ENCODE results near the gene FLNC. TPM values are rescaled to one million over a fixed set of nuclear protein-coding genes. Genes with fewer than 3 reads are reported as not detected.

Gene FLNC
- total RNA-seq, 1 donor from 2014 or later, result not detected

DNA sequence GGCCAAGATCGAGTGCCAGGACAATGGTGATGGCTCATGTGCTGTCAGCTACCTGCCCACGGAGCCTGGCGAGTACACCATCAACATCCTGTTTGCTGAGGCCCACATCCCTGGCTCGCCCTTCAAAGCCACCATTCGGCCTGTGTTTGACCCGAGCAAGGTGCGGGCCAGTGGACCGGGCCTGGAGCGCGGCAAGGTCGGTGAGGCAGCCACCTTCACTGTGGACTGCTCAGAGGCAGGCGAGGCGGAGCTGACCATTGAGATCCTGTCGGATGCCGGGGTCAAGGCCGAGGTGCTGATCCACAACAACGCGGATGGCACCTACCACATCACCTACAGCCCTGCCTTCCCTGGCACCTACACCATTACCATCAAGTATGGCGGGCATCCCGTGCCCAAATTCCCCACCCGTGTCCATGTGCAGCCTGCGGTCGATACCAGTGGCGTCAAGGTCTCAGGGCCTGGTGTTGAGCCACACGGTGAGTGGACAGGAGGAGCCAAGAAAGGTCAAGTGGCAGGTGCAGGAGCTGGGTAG, 14.6 kb downstream of the FLNC start:
- intact Hi-C loops (cut with micrococcal nuclease), result no loop called here

DNA sequence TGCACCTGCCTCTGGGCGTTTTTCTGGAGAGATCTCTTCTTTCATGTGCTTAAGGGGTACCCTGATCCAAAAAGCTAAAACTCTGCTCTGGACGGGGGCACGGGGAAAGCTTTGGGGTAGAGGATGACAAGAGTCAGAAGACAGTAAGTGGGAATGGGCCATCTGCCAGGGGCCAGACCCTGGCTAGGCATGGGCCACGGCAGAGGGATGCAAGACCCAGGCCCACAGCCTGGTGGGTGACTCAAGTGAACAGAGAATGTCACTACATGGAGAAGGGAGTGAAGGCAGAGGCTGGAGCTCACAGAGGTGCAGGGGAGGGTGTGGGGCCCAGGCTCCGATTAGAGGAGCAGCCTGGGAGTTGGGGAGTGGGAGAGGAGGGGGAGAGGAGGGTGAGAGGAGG, 15.3 kb downstream of the FLNC start:
- intact Hi-C loops (cut with micrococcal nuclease), result no loop called here

GRCh38 chr7:128845987-128846386, 15.8 kb downstream of the FLNC start:
- intact Hi-C loops (cut with micrococcal nuclease), result no loop called here

DNA sequence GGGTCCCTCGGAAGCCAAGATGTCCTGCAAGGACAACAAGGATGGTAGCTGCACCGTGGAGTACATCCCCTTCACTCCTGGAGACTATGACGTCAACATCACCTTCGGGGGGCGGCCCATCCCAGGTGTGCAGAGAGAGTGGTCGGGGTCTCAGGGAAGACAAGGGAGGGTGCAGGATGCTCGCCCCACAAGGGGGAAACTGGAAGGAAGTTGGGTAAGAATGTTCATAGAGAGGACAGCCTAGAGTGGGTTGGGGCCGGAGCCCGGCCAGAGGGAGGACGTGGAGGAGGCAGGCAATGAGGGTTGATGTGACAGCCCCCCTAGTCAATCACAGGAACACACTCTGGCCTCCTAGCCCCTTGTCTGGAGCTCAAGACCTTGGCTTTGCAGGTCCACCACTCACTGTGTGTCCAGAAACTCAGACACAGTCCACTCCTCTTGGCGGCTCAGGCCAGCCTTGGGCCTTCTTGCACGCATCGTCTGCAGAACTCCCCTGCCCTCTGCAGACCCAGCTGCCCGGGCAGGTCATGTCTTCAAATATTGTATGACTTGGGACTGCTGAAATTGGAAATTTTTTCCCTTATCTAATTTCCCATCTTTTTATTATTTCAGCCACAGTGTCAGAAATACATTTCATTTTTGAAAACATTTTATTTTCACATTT, 16.7 kb downstream of the FLNC start:
- intact Hi-C loops (cut with micrococcal nuclease), result no loop called here

- intact Hi-C loops (cut with micrococcal nuclease), result no loop called here
These were observed 17.6 kb downstream of the FLNC start for GRCh38 chr7:128847721-128848211.

- intact Hi-C loops (cut with micrococcal nuclease), result no loop called here
These were observed 18.3 kb downstream of the FLNC start for GRCh38 chr7:128848289-128849155.

DNA sequence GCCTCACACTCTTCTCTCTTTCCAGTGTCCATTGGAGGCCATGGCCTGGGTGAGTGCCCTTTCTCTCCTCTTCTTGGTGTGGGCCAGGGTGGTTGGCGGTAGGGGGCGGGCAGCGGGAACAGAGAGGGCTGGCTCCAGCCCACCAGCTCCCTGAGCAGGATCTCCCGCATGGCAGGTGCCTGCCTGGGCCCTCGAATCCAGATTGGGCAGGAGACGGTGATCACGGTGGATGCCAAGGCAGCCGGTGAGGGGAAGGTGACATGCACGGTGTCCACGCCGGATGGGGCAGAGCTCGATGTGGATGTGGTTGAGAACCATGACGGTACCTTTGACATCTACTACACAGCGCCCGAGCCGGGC, 18.9 kb downstream of the FLNC start:
- intact Hi-C loops (cut with micrococcal nuclease), result no loop called here

- intact Hi-C loops (cut with micrococcal nuclease), result no loop called here
These were observed 19.7 kb downstream of the FLNC start for GRCh38 chr7:128849804-128850490.

DNA sequence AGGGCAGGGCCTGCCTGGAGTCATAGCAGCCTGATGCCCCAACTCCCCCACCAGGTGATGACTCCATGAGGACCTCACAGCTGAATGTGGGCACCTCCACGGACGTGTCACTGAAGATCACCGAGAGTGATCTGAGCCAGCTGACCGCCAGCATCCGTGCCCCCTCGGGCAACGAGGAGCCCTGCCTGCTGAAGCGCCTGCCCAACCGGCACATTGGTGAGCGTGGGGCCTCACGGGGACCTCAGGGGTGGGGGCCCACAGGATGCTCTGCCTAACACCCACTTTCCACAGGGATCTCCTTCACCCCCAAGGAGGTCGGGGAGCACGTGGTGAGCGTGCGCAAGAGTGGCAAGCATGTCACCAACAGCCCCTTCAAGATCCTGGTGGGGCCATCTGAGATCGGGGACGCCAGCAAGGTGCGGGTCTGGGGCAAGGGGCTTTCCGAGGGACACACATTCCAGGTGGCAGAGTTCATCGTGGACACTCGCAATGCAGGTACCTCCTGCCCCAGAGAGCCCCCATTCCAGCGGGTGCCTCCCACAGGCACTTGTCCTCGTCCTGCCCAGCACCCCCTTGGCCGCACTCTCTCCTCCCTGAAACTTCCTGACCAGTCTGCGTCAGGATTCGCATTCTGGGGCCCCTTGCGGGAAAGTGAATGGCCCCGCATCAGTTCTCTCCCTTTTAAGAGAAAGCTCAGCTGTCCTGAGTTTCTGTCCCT, 22.5 kb downstream of the FLNC start:
- intact Hi-C loops (cut with micrococcal nuclease), result no loop called here

DNA sequence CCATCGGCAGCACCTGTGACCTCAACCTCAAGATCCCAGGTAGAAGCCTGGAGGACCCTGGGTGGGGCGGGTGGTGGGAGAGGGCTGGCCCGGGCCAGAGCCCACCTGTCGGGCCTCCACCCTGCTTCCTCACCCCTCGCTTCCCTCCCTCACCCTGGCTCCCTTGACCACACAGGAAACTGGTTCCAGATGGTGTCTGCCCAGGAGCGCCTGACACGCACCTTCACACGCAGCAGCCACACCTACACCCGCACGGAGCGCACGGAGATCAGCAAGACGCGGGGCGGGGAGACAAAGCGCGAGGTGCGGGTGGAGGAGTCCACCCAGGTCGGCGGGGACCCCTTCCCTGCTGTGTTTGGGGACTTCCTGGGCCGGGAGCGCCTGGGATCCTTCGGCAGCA, 23.6 kb downstream of the FLNC start:
- intact Hi-C loops (cut with micrococcal nuclease), result no loop called here

DNA sequence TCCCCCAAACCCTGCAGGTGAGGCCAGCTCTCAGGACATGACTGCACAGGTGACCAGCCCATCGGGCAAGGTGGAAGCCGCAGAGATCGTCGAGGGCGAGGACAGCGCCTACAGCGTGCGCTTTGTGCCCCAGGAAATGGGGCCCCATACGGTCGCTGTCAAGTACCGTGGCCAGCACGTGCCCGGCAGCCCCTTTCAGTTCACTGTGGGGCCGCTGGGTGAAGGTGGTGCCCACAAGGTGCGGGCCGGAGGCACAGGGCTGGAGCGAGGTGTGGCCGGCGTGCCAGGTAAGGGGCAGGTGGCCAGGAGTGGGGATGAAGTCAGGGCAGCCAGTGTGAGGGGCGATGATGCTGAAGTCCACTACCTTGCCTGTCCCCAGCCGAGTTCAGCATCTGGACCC, 24.2 kb downstream of the FLNC start:
- intact Hi-C loops (cut with micrococcal nuclease), result no loop called here

DNA sequence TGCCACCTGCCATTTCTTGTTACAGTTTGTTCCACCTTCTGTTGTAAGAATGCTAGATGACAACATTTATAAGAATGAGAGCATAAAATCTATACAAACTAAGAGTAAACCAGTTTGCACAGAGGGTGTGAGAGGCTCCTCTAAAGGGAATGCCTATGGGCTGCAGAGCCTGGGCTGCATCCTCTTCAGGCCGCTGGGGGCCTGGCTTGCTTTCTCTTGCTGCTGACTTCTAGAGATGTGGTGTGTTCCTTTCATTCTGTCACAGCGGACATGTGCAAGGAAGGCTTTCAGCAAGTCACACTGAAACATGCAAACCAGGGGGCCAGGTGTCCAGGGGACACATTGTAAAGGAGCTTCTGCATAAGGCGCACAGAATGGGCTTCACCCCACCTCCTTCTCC, 25.4 kb downstream of the FLNC start:
- intact Hi-C loops (cut with micrococcal nuclease), result no loop called here

GRCh38 chr7:128856001-128856718, 26.0 kb downstream of the FLNC start:
- intact Hi-C loops (cut with micrococcal nuclease), result no loop called here

DNA sequence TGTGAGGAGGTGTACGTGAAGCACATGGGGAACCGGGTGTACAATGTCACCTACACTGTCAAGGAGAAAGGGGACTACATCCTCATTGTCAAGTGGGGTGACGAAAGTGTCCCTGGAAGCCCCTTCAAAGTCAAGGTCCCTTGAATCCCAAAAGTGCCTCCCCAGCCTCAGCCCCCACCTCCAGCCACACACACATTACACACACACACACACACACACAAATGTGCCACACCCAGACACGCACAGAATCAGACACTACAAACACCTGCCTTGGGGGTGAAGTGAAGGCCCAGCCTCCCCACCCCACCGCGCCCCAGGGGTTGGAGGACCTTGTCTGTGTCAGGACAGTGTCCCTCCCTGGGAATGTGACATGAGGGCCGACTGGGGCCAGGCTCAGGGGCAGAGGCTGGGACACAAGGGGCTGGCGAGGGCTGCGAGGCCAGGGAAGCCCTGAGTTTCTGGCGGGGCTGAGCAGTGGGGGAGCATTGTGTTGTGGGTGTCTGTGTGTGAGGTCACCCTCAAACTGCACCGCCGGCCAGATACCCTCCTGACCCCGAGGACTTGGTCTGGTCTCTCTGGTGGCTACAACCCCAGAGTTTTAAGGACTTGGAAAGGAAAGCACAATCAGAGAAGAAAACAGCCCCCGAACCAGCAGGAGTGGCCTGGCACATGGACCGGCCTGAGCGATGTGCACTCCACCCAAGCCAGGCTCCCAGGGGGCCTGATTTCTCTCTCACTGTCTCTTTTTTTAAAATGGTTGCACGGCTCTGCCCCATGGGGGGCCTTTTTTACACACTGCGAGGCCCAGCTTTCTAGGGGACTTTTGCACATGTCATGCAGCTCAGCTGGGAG, 28.4 kb downstream of the FLNC start:
- intact Hi-C loops (cut with micrococcal nuclease), result no loop called here

- intact Hi-C loops (cut with micrococcal nuclease), result loop anchor here (5.0 kb wide), 2 partner anchors 402 to 452 kb away; partner anchors contain the start of genes HILPDA and IMPDH1
These were observed 29.3 kb downstream of the FLNC start for GRCh38 chr7:128859232-128860157.

DNA sequence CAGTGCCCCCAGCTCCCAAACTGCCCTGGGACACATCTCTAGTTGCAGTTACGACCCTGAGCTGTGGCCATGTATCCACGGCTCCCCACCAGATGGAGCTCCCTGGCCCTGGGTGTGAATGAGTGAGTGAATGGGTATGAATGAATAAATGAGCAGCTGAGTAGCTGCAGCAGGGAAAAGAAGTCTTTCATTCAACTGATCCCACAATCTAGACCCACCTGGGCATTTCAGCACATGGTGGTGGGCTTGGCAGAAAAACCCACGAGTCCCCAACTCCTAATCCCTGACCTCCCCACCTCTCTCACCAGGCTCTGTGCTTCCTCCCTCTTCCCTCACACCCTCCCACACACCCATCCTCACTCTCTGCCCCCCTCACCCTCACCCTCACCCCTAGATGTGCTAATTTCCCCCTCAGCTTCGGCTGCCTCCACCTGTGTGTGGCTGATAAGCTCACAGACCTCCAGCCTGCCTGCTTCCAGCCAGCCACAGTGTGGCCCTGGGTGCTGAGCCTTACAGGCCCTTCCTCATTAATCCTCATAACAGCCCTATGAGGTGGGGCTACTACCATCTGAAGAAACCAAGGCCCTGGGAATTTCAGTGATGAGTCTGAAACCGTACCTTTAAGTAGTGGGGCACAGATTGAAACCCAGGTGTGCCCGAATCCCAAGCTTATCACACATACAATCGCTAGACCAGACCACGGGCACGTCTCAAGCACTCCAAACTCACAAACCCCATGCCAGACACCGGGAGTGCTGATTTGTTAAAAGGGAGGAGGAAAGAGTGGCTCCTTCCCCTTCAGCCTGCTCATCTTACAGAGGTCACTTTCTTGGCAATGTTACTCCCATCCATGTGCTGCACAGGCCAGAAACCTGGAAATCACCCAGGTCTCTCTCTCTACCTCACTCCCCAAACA, 30.2 kb downstream of the FLNC start:
- intact Hi-C loops (cut with micrococcal nuclease), result loop anchor here (5.0 kb wide), 2 partner anchors 403 to 453 kb away; partner anchors contain the start of genes HILPDA and IMPDH1

- intact Hi-C loops (cut with micrococcal nuclease), result loop anchor here (1.0 to 5.0 kb wide), 6 partner anchors 21 to 455 kb away; partner anchors contain the start of genes AHCYL2, CALU, CCDC136 and HILPDA
These were observed 31.9 kb downstream of the FLNC start for GRCh38 chr7:128861957-128862570.

Measured in T-helper 2 cell treated with Interferon-gamma antibody and Interleukin-4, amounts not matched to agents 100 ng/mL and 5 ng/mL, for 36 hours (primary cell).